ENCODE data around the gene PIGH.

DNA sequence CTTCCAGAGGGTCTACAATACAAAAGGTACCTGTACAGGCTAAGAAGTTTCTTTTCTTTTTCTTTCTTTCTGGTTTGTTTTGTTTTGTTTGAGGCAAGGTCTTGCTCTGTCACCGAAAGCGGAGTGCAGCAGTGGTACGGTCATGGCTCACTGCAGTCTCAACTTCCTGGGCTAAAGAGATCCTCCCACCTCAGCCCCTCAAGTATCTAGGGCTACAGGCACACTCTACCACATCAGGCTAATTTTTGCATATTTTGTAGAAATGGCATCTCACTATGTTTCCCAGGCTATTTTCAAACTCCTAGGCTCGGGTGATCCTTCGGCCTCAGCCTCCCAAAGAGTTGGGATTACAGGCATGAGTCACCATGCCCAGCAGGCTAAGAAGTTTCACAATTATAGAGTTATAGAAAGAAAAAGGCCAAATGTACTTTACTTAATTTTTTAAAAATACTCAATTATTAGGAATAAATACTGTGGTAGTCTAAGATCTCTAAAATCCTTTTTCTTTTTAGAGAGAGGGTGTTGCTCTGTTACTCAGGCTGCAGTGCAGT is 3.0 kb upstream of the PIGH start:
- TF ChIP-seq YY1 (IDR thresholded peaks at IDR 0.05; ENCODE audit: low read depth) (no peak), CTCF (IDR thresholded peaks at IDR 0.05) (no peak), ZBTB33 (IDR thresholded peaks at IDR 0.05; ENCODE audit: borderline replicate concordance, low read depth) (no peak), ELF1 (IDR thresholded peaks at IDR 0.05) (no peak), SIN3A (IDR thresholded peaks at IDR 0.05; ENCODE audit: borderline replicate concordance, low read depth, low read length) (no peak), IRF3 (IDR thresholded peaks at IDR 0.05; ENCODE audit: low read depth, low read length) (no peak), EZH2phosphoT487 (IDR thresholded peaks at IDR 0.05; ENCODE audit: borderline replicate concordance, low read depth) (no peak), RAD21 (IDR thresholded peaks at IDR 0.05; ENCODE audit: low read length) (no peak), NFIC (IDR thresholded peaks at IDR 0.05; ENCODE audit: borderline replicate concordance) (no peak), TAF1 (IDR thresholded peaks at IDR 0.05; ENCODE audit: borderline replicate concordance, low read depth, low read length) (no peak), TEAD4 (IDR thresholded peaks at IDR 0.05; ENCODE audit: borderline replicate concordance, insufficient read depth) (no peak), MEF2A (IDR thresholded peaks at IDR 0.05; ENCODE audit: borderline replicate concordance, low read depth) (no peak)
- TF ChIP-seq, protein P1, sequence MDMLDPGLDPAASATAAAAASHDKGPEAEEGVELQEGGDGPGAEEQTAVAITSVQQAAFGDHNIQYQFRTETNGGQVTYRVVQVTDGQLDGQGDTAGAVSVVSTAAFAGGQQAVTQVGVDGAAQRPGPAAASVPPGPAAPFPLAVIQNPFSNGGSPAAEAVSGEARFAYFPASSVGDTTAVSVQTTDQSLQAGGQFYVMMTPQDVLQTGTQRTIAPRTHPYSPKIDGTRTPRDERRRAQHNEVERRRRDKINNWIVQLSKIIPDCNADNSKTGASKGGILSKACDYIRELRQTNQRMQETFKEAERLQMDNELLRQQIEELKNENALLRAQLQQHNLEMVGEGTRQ (IDR thresholded peaks at IDR 0.05; ENCODE audit: borderline replicate concordance, low read depth, low read length), result no peak
- TF ChIP-seq, protein P2, sequence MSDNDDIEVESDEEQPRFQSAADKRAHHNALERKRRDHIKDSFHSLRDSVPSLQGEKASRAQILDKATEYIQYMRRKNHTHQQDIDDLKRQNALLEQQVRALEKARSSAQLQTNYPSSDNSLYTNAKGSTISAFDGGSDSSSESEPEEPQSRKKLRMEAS (IDR thresholded peaks at IDR 0.05; ENCODE audit: low read depth), result no peak
